EL (cell line): ENCODE measurements around the gene NBL1.
"Not testable (repeated sequence)": the region's sequence is repeated elsewhere in the genome, so short reads cannot be mapped to it uniquely, and the experiment has no call there.

Source experiments
- DNase-seq: peaks from one replicate; pipeline ENCODE4 v3.0.0-alpha.2; 2016

The NBL1 gene

GRCh38 chr1:19623523-19623922 lies 20.6 kb upstream of the NBL1 start:
- peak; percentile 46 for DNase-seq

GRCh38 chr1:19625291-19625937 lies 18.7 kb upstream of the NBL1 start:
- DNase-seq = no peak

- no peak for DNase-seq
Measured at GRCh38 chr1:19628879-19629278, 15.2 kb upstream of the NBL1 start.

- no peak for DNase-seq
Measured at GRCh38 chr1:19629357-19629756, 14.8 kb upstream of the NBL1 start.

GRCh38 chr1:19630192-19630591 lies 13.9 kb upstream of the NBL1 start:
- DNase-seq = not testable (repeated sequence)

GRCh38 chr1:19630720-19631395 lies 13.3 kb upstream of the NBL1 start:
- no peak for DNase-seq

- DNase-seq = no peak
Measured at GRCh38 chr1:19632211-19632610, 11.9 kb upstream of the NBL1 start.

- DNase-seq = no peak
Measured at GRCh38 chr1:19633106-19633505, 11.0 kb upstream of the NBL1 start.

- DNase-seq = not testable (repeated sequence)
Measured at GRCh38 chr1:19635064-19635463, 9.0 kb upstream of the NBL1 start.

- no peak for DNase-seq
Measured at GRCh38 chr1:19635646-19636045, 8.5 kb upstream of the NBL1 start.

- no peak for DNase-seq
Measured at GRCh38 chr1:19636065-19636464, 8.0 kb upstream of the NBL1 start.

GRCh38 chr1:19636749-19637148 lies 7.4 kb upstream of the NBL1 start:
- not testable (repeated sequence) for DNase-seq

- DNase-seq = no peak
Measured at GRCh38 chr1:19637606-19638005, 6.5 kb upstream of the NBL1 start.

GRCh38 chr1:19639228-19639627 lies 4.9 kb upstream of the NBL1 start:
- DNase-seq = not testable (repeated sequence)

- DNase-seq = no peak
Measured at GRCh38 chr1:19639999-19640362, 4.1 kb upstream of the NBL1 start.

- no peak for DNase-seq
Measured at GRCh38 chr1:19640363-19641316, 3.5 kb upstream of the NBL1 start.

- peak; percentile 80 for DNase-seq
Measured at GRCh38 chr1:19643121-19643520, 990 bp upstream of the NBL1 start.

GRCh38 chr1:19644395-19644680 lies 227 bp downstream of the NBL1 start:
- DNase-seq = no peak

GRCh38 chr1:19644681-19645410 lies 735 bp downstream of the NBL1 start:
- DNase-seq = peak; percentile 47

- DNase-seq = peak; percentile 46
Measured at GRCh38 chr1:19645411-19646251, 1.5 kb downstream of the NBL1 start.

GRCh38 chr1:19646377-19647319 lies 2.5 kb downstream of the NBL1 start:
- DNase-seq = no peak
